ENCODE data around the gene SASH3. TPM values are rescaled to one million over a fixed set of nuclear protein-coding genes. Genes with fewer than 3 reads are reported as not detected.

SASH3 gene
- total and polyA plus RNA-seq, 8 donors, result 0.31 to 8.5 (median 1.2) TPM

GRCh38 chrX:129777218-129778030 lies 2.3 kb upstream of the SASH3 start:
- DNase-seq (peak in 1 of 6 donors; percentile 58), FAIRE-seq (no peak), ATAC-seq (peak in 3 of 4 donors; percentile 55 to 62 (median 59))
- H3K4me3 ChIP-seq, result peak overlapping the region in 1 of 4 donors; percentile 10
- no peaks in the 10 kb centered on the region for H3K4me1 ChIP-seq
- peaks cover 0 to 3% (median 0%) of the 10 kb centered on the region in 4 donors for H3K27me3 ChIP-seq
- no peaks in the 10 kb centered on the region for H3K36me3 ChIP-seq
- intact Hi-C loops (cut with DNase I), result no loop called here
- peak overlapping the region in 2 of 4 donors; percentile 39 to 43 for H3K27ac ChIP-seq
- H3K9me3 ChIP-seq, result no peaks in the 10 kb centered on the region
- TF ChIP-seq, protein P1, sequence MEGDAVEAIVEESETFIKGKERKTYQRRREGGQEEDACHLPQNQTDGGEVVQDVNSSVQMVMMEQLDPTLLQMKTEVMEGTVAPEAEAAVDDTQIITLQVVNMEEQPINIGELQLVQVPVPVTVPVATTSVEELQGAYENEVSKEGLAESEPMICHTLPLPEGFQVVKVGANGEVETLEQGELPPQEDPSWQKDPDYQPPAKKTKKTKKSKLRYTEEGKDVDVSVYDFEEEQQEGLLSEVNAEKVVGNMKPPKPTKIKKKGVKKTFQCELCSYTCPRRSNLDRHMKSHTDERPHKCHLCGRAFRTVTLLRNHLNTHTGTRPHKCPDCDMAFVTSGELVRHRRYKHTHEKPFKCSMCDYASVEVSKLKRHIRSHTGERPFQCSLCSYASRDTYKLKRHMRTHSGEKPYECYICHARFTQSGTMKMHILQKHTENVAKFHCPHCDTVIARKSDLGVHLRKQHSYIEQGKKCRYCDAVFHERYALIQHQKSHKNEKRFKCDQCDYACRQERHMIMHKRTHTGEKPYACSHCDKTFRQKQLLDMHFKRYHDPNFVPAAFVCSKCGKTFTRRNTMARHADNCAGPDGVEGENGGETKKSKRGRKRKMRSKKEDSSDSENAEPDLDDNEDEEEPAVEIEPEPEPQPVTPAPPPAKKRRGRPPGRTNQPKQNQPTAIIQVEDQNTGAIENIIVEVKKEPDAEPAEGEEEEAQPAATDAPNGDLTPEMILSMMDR (IDR thresholded peaks at IDR 0.05), result no peak
- WGBS, 2 donors, result 38 to 59% methylated on average over 30 of the region's 30 CpGs

DNA sequence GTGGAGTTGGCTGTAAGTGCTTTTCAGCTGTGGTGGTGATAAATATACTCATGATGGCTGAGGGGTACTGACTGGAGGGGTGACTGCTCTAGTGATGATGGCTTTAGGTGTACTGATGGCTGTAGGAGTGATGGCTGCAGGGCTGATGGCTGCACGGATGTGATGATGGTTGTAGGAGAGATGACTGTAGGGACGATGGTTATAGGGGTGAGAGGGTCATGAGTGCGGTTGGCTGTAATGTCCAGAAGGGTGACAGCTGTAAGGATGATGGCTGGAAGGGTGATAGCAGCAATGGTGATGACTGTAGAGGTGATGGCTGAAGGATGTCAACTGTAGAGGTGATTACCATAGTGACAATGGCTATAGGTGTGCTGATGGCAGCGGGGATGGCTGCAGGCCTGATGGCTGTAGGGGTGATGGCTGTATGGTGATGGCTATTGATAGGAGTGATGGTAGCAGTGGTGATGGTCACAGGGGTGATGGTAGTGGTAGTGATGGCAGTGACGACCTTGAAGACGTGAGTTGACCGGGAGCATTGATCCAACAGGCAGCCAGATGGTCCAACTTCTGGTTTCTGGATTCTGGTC lies 570 bp upstream of the SASH3 start:
- Histone ChIP-seq H3K4me1 (no peaks in the 10 kb centered on the region), H3K36me3 (no peaks in the 10 kb centered on the region), H3K4me3 (no peak overlapping the region), H3K27me3 (peaks cover 0 to 3% (median 0%) of the 10 kb centered on the region in 4 donors), H3K9me3 (no peaks in the 10 kb centered on the region), H3K27ac (no peak overlapping the region)
- FAIRE-seq (no peak), ATAC-seq (no peak), DNase-seq (no peak)
- WGBS, 2 donors, result 69 to 73% methylated on average over 7 of the region's 7 CpGs
- intact Hi-C loops (cut with DNase I), result no loop called here
- TF ChIP-seq, protein P1 (IDR thresholded peaks at IDR 0.05), result no peak

- Histone ChIP-seq H3K27ac (peak overlapping the region in 1 of 4 donors; percentile 17), H3K27me3 (peaks cover 0 to 3% (median 0%) of the 10 kb centered on the region in 4 donors), H3K9me3 (no peaks in the 10 kb centered on the region), H3K4me1 (no peaks in the 10 kb centered on the region), H3K4me3 (peak overlapping the region in 1 of 4 donors; percentile 27), H3K36me3 (no peaks in the 10 kb centered on the region)
- DNase-seq (no peak), FAIRE-seq (no peak), ATAC-seq (peak in 2 of 4 donors; percentile 7 to 18)
- intact Hi-C loops (cut with DNase I), result no loop called here
- TF ChIP-seq, protein P1 (IDR thresholded peaks at IDR 0.05), result no peak
- WGBS, 2 donors, result 79 to 89% methylated on average over 6 of the region's 6 CpGs
Measured at GRCh38 chrX:129780441-129781105, 824 bp downstream of the SASH3 start.

- Histone ChIP-seq H3K4me3 (peak overlapping the region in 1 of 4 donors; percentile 27), H3K9me3 (no peaks in the 10 kb centered on the region), H3K27ac (peak overlapping the region in 1 of 4 donors; percentile 17), H3K4me1 (no peaks in the 10 kb centered on the region), H3K27me3 (peaks cover 0 to 3% (median 0%) of the 10 kb centered on the region in 4 donors), H3K36me3 (no peaks in the 10 kb centered on the region)
- TF ChIP-seq, protein P1 (IDR thresholded peaks at IDR 0.05), result no peak
- DNase-seq (no peak), FAIRE-seq (no peak), ATAC-seq (peak in 3 of 4 donors; percentile 45 to 59 (median 51))
- intact Hi-C loops (cut with DNase I), result no loop called here
- WGBS, 2 donors, result 65 to 79% methylated on average over 8 of the region's 8 CpGs
Measured at GRCh38 chrX:129781134-129781672, 1.5 kb downstream of the SASH3 start.

Measured in pancreas (tissue), 10 donors.